GM12874 (cell line): ENCODE measurements around the gene RABEP2.

Experiments
- TF ChIP-seq, protein P1 (sequence below): IDR thresholded peaks from 2 replicates; pipeline ENCODE4 v1.5.1; 2011; ENCODE audit warnings: low read depth, mild to moderate bottlenecking, control low read depth, low read length, moderate library complexity; ENCODE audit not compliant: insufficient read depth

RABEP2 gene

DNA sequence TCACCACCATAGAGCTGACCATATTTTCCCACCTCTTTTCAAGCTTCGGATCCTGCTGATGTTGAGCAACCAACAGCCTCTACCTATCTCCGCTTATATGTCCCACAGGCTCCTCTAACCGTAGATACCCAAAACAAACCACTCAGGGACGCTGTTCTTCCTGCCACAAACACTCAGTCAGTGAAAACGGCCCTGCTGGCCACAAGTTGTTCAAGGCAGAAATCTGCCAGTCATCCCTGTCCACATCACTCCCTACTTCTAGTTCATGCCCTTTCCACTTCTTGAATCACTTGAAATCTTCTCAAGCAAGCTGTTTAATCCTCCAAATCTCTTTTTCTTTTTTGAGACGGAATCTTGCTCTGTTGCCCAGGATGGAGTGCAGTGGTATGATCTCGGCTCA, 7.9 kb downstream of the RABEP2 start:
- TF ChIP-seq, protein P1, sequence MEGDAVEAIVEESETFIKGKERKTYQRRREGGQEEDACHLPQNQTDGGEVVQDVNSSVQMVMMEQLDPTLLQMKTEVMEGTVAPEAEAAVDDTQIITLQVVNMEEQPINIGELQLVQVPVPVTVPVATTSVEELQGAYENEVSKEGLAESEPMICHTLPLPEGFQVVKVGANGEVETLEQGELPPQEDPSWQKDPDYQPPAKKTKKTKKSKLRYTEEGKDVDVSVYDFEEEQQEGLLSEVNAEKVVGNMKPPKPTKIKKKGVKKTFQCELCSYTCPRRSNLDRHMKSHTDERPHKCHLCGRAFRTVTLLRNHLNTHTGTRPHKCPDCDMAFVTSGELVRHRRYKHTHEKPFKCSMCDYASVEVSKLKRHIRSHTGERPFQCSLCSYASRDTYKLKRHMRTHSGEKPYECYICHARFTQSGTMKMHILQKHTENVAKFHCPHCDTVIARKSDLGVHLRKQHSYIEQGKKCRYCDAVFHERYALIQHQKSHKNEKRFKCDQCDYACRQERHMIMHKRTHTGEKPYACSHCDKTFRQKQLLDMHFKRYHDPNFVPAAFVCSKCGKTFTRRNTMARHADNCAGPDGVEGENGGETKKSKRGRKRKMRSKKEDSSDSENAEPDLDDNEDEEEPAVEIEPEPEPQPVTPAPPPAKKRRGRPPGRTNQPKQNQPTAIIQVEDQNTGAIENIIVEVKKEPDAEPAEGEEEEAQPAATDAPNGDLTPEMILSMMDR, result no peak

DNA sequence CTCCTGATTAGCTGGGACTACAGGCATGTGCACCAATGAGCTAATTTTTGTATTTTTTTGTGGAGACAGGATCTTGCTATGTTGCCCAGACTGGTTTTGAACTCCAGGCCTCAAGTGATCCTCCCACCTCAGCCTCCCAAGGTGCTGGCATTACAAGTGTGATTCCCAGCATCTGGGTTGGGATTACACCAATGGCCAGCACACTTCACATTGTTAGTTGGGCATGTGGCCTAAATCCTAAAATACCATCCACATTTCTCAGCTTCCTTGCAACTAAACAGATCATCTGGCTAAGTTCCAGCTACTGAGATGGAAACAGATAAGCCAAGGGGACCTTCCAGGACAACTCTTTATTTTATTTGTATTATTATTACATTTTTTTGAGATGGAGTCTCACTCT, 9.9 kb downstream of the RABEP2 start:
- TF ChIP-seq, protein P1, result no peak

DNA sequence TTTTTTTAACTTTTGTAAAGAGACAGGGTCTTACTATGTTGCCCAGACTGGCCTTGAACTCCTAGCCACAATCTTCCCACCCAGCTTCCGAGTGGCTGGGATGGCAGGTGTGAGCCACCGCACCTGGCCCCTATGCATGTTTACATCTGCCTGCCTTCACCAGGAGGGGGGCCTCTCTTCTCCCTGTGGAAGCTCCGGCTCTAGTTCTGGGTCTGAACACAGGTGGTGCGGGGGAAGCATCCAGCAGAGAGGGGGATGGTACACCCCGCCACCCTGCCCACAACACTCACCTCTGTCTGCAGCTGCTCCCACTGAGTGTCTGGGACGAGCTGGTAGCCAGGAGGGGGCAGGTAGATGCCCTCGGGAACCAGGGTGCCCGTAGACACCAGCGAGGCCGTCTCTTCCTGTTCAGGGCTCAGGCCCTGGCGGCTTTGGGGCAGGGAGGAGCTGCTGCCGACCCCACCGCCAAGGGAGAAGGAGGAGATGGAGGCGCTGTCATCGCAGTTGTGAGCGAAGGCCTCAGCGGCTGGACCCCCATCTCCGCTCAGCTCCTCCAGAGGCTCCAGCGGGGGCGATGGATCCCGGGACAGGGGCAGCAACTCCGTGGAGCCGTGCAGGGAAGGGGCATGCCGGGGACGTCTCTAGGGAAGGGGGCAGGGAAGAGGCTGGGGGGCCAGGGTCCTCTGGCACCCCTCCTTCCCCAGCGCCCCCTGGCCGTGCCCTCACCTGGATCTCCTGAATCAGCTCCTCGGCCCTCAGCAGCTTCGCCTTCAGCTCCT, 10.9 kb downstream of the RABEP2 start:
- TF ChIP-seq, protein P1, result no peak

DNA sequence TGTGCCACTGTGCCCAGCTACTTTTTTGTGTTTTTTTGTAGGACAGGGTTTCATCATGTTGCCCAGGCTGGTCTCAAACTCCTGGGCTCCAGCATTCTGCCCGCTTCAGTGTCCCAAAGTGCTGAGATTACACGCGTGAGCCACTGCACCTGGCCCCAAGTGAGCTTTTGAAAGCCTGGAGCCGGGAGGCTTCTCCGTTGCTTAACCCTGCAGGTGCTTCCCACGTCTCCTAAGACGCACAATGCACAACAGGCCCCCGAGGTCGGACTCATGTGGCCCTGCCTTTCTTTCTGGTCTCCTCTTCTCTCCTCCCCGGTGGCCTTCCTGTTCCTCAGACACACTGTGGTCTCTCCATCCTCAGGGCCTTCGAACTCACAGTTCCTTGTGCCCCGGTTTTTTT, 12.5 kb downstream of the RABEP2 start:
- TF ChIP-seq, protein P1, result no peak

DNA sequence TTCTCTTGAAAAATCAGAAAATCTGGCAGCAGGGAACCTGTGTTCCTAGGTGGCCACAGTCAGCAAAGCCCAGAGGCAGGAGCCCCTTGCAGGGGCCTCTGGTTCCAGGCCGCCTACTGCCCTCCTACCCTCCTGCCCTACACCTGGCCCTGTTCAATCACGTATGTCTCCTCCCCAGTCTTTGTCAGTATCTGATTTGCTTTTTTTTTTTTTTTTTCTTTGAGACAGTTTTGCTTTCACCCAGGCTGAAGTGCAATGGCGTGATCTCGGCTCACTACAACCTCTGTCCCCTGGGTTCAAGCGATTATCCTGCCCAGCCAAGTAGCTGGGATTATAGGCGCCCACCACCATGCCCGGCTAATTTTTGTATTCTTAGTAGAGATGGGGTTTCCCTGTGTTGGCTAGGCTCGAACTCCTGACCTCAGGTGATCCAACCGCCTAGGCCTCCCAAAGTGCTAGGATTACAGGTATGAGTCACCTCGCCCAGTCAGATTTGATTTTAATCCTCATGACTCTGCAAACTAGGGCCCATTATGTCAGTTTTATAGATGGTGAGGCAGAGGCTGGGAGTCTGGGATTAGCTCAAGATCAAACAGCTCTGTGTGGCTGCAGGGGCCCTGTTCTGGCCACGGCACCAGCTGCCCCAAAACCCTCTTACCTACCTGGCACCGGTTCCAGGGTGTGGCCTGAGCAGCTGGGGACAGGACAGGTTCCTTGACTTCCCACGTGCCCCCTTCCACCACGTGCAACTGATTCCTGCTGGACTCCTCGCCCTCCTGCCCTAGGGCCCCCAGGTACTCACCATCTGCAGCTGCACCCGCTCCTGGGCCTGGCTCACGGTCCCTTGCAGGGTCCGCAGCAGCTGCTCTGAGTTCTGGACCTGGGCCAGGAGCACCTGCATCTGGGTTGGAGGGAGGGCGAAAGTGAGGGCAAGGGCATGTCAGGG, 14.7 kb downstream of the RABEP2 start:
- TF ChIP-seq, protein P1, result no peak

DNA sequence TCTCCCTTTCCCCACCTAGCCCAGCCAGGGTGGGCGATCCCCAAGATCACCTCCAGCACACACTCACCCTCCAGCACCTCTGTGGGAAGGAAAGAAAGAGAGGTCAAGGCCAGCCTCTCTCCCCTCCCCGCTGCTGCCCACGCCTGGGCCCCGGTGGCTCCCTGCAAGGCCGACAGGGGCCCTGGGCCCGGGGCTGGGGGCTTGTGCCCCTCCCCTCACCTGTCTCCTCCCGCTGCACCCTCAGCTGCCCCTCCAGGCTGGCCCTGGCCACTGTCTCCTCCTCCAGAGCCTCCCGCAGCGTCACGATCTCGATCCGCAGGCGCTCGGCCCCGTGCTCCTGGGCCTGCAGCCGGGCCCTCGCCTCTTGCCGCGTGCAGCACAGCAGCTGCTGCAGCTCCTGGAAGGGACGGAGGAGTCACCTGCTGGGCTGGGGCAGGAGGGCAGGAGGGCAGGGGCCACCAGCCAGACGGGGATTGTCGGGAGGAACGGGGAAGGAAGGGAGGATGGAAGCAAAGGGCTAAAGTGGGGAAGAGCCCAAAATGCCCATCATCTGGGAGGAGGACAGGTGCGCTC, 19.2 kb downstream of the RABEP2 start:
- TF ChIP-seq, protein P1, result no peak

DNA sequence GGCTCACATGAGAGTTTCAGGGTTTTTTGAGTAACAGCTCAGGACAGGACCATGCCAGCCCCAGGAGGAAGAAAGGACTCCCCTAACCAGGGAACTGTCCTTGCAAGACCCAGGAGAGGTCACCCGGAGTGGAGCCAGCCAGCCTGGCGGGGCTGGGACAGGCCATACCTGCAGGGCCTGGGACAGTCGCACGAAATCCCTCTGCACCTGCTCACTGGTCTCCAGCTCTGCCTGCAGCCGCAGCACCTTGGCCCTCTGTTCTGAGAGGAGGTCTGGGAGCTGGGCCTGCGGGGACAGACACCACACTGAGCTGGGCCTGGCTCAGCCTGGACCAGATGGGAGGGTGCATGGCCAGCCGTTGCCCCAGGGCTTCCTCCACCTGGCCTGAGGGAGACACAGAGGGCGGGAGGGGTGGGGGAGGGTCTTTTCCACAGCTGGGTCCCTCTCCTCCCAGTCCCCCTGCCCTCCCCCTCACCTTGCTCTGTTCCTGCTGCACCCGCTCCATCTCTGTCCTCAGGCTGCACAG, 19.7 kb downstream of the RABEP2 start:
- TF ChIP-seq, protein P1, result no peak
